H1 (cell line): Measurements from ENCODE around the gene LHB. TPM values are rescaled to one million over a fixed set of nuclear protein-coding genes. Genes with fewer than 3 reads are reported as not detected.
A peak's percentile ranks its signal among the peaks of the same experiment; 100 is the strongest.

ENCODE experiments used
- CTCF ChIA-PET: fragments of 300-600 bp; sonication (Branson Sonifier 250); formaldehyde crosslinking; loops from one replicate; lab custom pipeline; 2021; ENCODE audit not compliant: partially characterized antibody; lab: Charles Lee
- POLR2A ChIA-PET: fragments of 300-600 bp; sonication (Branson Sonifier 250); formaldehyde crosslinking; loops from one replicate; lab custom pipeline; 2021; ENCODE audit warnings: inconsistent platforms; ENCODE audit not compliant: partially characterized antibody; lab: Charles Lee
- DNase-seq, 2 experiments: peaks; one replicate each; pipeline versions ENCODE4 v3.0.0 to v3.0.0-alpha.2; 2010 to 2022; ENCODE audit warnings: low spot score in 2 of 2, low read depth in 1 of 2, mixed read lengths in 1 of 2
- FAIRE-seq: peaks from 2 replicates; lab custom pipeline; 2011; peaks lifted over from hg19 to GRCh38; lab: Jason Lieb, UNC
- H2AFZ ChIP-seq: 2 replicates; pipeline ENCODE4 v1.8.1; 2012; ENCODE audit warnings: low read length, inconsistent platforms
- H2AK5ac ChIP-seq: 2 replicates; pipeline ENCODE4 v1.6.1; 2013; ENCODE audit warnings: low read depth, low read length
- H2BK120ac ChIP-seq: replicated peaks from 2 replicates; pipeline ENCODE3; 2013; ENCODE audit warnings: low read depth, low read length, inconsistent platforms
- H2BK12ac ChIP-seq: 2 replicates; pipeline ENCODE4 v1.6.1; 2013; ENCODE audit warnings: low read depth, low read length
- H2BK15ac ChIP-seq: 2 replicates; pipeline ENCODE4 v1.6.1; 2013; ENCODE audit warnings: low read length
- H2BK20ac ChIP-seq: 2 replicates; pipeline ENCODE4 v1.6.1; 2013; ENCODE audit warnings: low read length
- H2BK5ac ChIP-seq: 2 replicates; pipeline ENCODE4 v1.6.1; 2013; ENCODE audit warnings: low read depth, low read length
- H3K14ac ChIP-seq: 2 replicates; pipeline ENCODE4 v1.6.1; 2013; ENCODE audit warnings: inconsistent platforms; ENCODE audit not compliant: insufficient read length
- H3K18ac ChIP-seq: 2 replicates; pipeline ENCODE4 v1.6.1; 2013; ENCODE audit warnings: low read length; ENCODE audit errors: extremely low read depth
- H3K23ac ChIP-seq: 2 replicates; pipeline ENCODE4 v1.6.1; 2013; ENCODE audit warnings: inconsistent platforms; ENCODE audit not compliant: insufficient read length
- H3K23me2 ChIP-seq: 2 replicates; pipeline ENCODE4 v1.6.1; 2013; ENCODE audit warnings: low read depth, low read length
- H3K27ac ChIP-seq: 2 replicates; pipeline ENCODE4 v1.6.1; 2011; ENCODE audit warnings: low read depth, low read length, inconsistent platforms
- H3K27me3 ChIP-seq, 4 experiments: replicated peaks in 1 of 4; 1 replicate in 1 of 4; 2 replicates in 3 of 4; pipeline versions ENCODE4 v1.6.1 to v1.8.1; 2011 to 2013; ENCODE audit warnings: low read length in 3 of 4, mild to moderate bottlenecking in 3 of 4, inconsistent platforms in 2 of 4, mixed read lengths in 2 of 4, moderate library complexity in 1 of 4; ENCODE audit not compliant: control insufficient read depth in 3 of 4, insufficient read depth in 3 of 4; ENCODE audit errors: extremely low read depth in 1 of 4
- H3K36me3 ChIP-seq, 4 experiments: 2 replicates each; pipeline versions ENCODE4 v1.6.1 to v1.8.1; 2011 to 2013; ENCODE audit warnings: mild to moderate bottlenecking in 4 of 4, low read length in 3 of 4, moderate library complexity in 2 of 4, control low read depth in 1 of 4, inconsistent platforms in 1 of 4; ENCODE audit not compliant: insufficient read depth in 4 of 4, control insufficient read depth in 2 of 4
- H3K4ac ChIP-seq: replicated peaks from 2 replicates; pipeline ENCODE3; 2013; ENCODE audit warnings: low read length, low read depth, mixed read lengths, inconsistent platforms; ENCODE audit not compliant: insufficient read length
- H3K4me1 ChIP-seq, 4 experiments: replicated peaks in 1 of 4; 1 replicate in 1 of 4; 2 replicates in 3 of 4; pipeline versions ENCODE4 v1.6.1 to v1.8.1; 2011 to 2013; ENCODE audit warnings: low read length in 3 of 4, inconsistent platforms in 2 of 4, mixed read lengths in 1 of 4; ENCODE audit not compliant: insufficient read depth in 4 of 4, control insufficient read depth in 3 of 4
- H3K4me2 ChIP-seq, 2 experiments: 2 replicates each; pipeline versions ENCODE4 v1.6.1 to v1.8.1; 2011 to 2013; ENCODE audit warnings: low read depth in 2 of 2, low read length in 2 of 2, control low read depth in 1 of 2, inconsistent platforms in 1 of 2, mild to moderate bottlenecking in 1 of 2; ENCODE audit not compliant: insufficient read depth in 1 of 2
- H3K4me3 ChIP-seq, 4 experiments: fragments of 200-600, 300-600 bp in 1 of 4; sonication (generic), shearing (Covaris generic), sonication (Bioruptor Twin) in 1 of 4; 2 replicates each; pipeline versions ENCODE4 v1.5.1 to v1.8.1; 2011 to 2016; ENCODE audit warnings: low read length in 4 of 4, low read depth in 3 of 4, control low read depth in 2 of 4, inconsistent platforms in 2 of 4, mild to moderate bottlenecking in 2 of 4, mixed read lengths in 1 of 4, moderate library complexity in 1 of 4; ENCODE audit not compliant: insufficient read depth in 2 of 4; ENCODE audit errors: extremely low read depth in 1 of 4
- H3K56ac ChIP-seq: replicated peaks from 2 replicates; pipeline ENCODE3; 2013; ENCODE audit warnings: low read depth, mild to moderate bottlenecking, mixed read lengths, low read length, inconsistent platforms; ENCODE audit not compliant: insufficient read length
- H3K79me1 ChIP-seq: 2 replicates; pipeline ENCODE4 v1.6.1; 2013; ENCODE audit warnings: low read depth, low read length, control low read depth
- H3K79me2 ChIP-seq, 2 experiments: 2 replicates each; pipeline versions ENCODE4 v1.6.1 to v1.8.1; 2012 to 2013; ENCODE audit warnings: low read length in 2 of 2, mild to moderate bottlenecking in 2 of 2, inconsistent platforms in 1 of 2; ENCODE audit not compliant: insufficient read depth in 2 of 2, control insufficient read depth in 1 of 2
- H3K9ac ChIP-seq, 4 experiments: replicated peaks in 1 of 4; 1 replicate in 1 of 4; 2 replicates in 3 of 4; pipeline versions ENCODE4 v1.6.1 to v1.8.1; 2011 to 2013; ENCODE audit warnings: low read depth in 3 of 4, low read length in 3 of 4, control low read depth in 2 of 4, mild to moderate bottlenecking in 2 of 4, moderate library complexity in 2 of 4, inconsistent platforms in 1 of 4; ENCODE audit errors: extremely low read depth in 1 of 4
- H3K9me3 ChIP-seq, 2 experiments: 2 replicates each; pipeline versions ENCODE4 v1.6.1 to v1.8.1; 2012 to 2013; ENCODE audit warnings: mild to moderate bottlenecking in 2 of 2, moderate library complexity in 2 of 2, control low read depth in 1 of 2, inconsistent platforms in 1 of 2, low read depth in 1 of 2, low read length in 1 of 2, mixed read lengths in 1 of 2; ENCODE audit not compliant: insufficient read depth in 2 of 2
- H4K20me1 ChIP-seq, 2 experiments: replicated peaks in 1 of 2; 2 replicates each; pipeline versions ENCODE3 to v1.8.1; 2011 to 2013; ENCODE audit warnings: inconsistent platforms in 2 of 2, low read length in 2 of 2, mild to moderate bottlenecking in 1 of 2; ENCODE audit not compliant: insufficient read depth in 2 of 2, control insufficient read depth in 1 of 2
- H4K5ac ChIP-seq: 2 replicates; pipeline ENCODE4 v1.6.1; 2013; ENCODE audit warnings: low read length, low read depth, mixed read lengths, inconsistent platforms; ENCODE audit not compliant: insufficient read length
- H4K8ac ChIP-seq: 2 replicates; pipeline ENCODE4 v1.8.0; 2013; ENCODE audit warnings: mild to moderate bottlenecking, moderate library complexity, low read length, inconsistent platforms; ENCODE audit not compliant: insufficient read depth; ENCODE audit errors: extremely low read depth
- H4K91ac ChIP-seq: replicated peaks from 2 replicates; pipeline ENCODE3; 2013; ENCODE audit warnings: low read length, mixed read lengths, inconsistent platforms; ENCODE audit not compliant: insufficient read length
- CBX8 ChIP-seq: fragments of 300-800, 300-1000 bp; sonication (generic); IDR thresholded peaks from 2 replicates; pipeline ENCODE4 v1.7.1; 2016; ENCODE audit warnings: low read depth, low read length, borderline replicate concordance
- KDM4A ChIP-seq: IDR thresholded peaks from one replicate; pipeline ENCODE4 v1.7.1; 2012; ENCODE audit warnings: low read depth, mild to moderate bottlenecking, moderate library complexity, low read length, inconsistent platforms; ENCODE audit not compliant: severe bottlenecking
- MAX ChIP-seq: IDR thresholded peaks from 2 replicates; pipeline ENCODE4 v1.6.1; 2012; ENCODE audit warnings: inconsistent platforms
- WGBS, 2 experiments: shearing (Covaris generic) in 1 of 2; methylation state at CpG; one replicate each; pipeline versions ENCODE4 v1.1.6 to v1.1.7; 2013 to 2015; ENCODE audit warnings: low lambda C conversion rate in 2 of 2, mixed read lengths in 2 of 2, inconsistent platforms in 1 of 2, low coverage in 1 of 2, missing lambda C conversion rate in 1 of 2; ENCODE audit not compliant: insufficient replicate concordance in 2 of 2, insufficient coverage in 1 of 2, insufficient read length in 1 of 2; ENCODE audit errors: extremely low coverage in 1 of 2, missing lambda C conversion rate in 1 of 2; 5-methylcytosine and 5-hydroxymethylcytosine counted together
- polyA plus RNA-seq, 7 experiments: library from polyadenylated mRNA; depleted of rRNA in 3 of 7; stranded (reverse) in 5 of 7; unstranded in 2 of 7; fragments of >200 nt in 5 of 7; fragments of 200-250 nt in 2 of 7; gene quantifications; 1 replicate in 5 of 7; 2 replicates in 1 of 7; 4 replicates in 1 of 7; pipeline versions ENCODE4 v1.2.1 to v1.2.3, GENCODE V29; 2011 to 2013; ENCODE audit warnings: missing spikeins in 2 of 7, mixed read lengths in 2 of 7
- total RNA-seq: library from RNA; stranded (reverse); fragmentation: NEBNext Ultra II Directional; extraction: Animal tissue kit (Norgen Biotek cat#: 25700); gene quantifications from 2 replicates; pipeline ENCODE4 v1.2.1, GENCODE V29; 2021

The LHB gene
- total and polyA plus RNA-seq, 2 of the 8 experiments (the other 6 are each of a cell fraction or from before 2014, with no cell fraction given), result 0.53 TPM; not detected in 1

GRCh38 chr19:49065905-49066512 lies 49.1 kb upstream of the LHB start:
- Histone ChIP-seq H3K27ac (no peak overlapping the region), H3K14ac (no peak overlapping the region), H4K5ac (peak overlapping the region; percentile 13), H3K36me3 (no peaks in the 10 kb centered on the region), H3K18ac (no peak overlapping the region; the same call in 1 of the 2 replicates), H3K23me2 (peaks cover 8% of the 10 kb centered on the region), H2BK12ac (0 out of 2 replicates have a peak overlapping the region, but pooled peaks have one; percentile 50), H3K9me3 (no peaks in the 10 kb centered on the region; a peak in 1 of 4 replicates), H2AK5ac (no peak overlapping the region), H3K27me3 (peaks cover 8 to 54% (median 46%) of the 10 kb centered on the region in 4 experiments), H3K4ac (peak overlapping the region; percentile 32), H3K79me1 (no peaks in the 10 kb centered on the region), H2BK120ac (no peak overlapping the region), H4K8ac (no peak overlapping the region), H2BK5ac (peak overlapping the region; percentile 35; the same call in 1 of the 2 replicates), H2AFZ (no peak overlapping the region), H3K4me3 (peak overlapping the region in 2 of 4 experiments; percentile 28 to 45; a peak in 4 of 8 replicates), H2BK15ac (no peak overlapping the region), H4K91ac (peak overlapping the region; percentile 25), H3K4me2 (peak overlapping the region; percentile 88 to 90), H3K9ac (no peak overlapping the region), H3K56ac (no peak overlapping the region), H2BK20ac (no peak overlapping the region), H3K4me1 (peaks cover 0 to 22% (median 17%) of the 10 kb centered on the region in 4 experiments; a peak in 6 of 7 replicates), H3K79me2 (no peaks in the 10 kb centered on the region), H3K23ac (no peak overlapping the region), H4K20me1 (no peaks in the 10 kb centered on the region)
- FAIRE-seq (no peak), DNase-seq (no peak)
- no peak for TF ChIP-seq KDM4A
- no peak for TF ChIP-seq MAX
- TF ChIP-seq CBX8, result no peak
- POLR2A ChIA-PET, result interaction anchor here (1.0 to 1.5 kb wide), 2 partner anchors 12 to 52 kb away, joined by 3 read pairs; no protein-coding TSS in a partner anchor
- WGBS, 2 experiments, result 57% methylated on average over 12 of the region's 13 CpGs; no CpG with 5 or more reads in 1 of the 2 experiments
- CTCF ChIA-PET, result interaction anchor here (1.0 to 1.8 kb wide), 6 partner anchors 9 to 80 kb away, joined by 3 to 7 read pairs (median 4); partner anchors contain the start of genes GYS1 and RUVBL2
